Stimulated activated naive CD8-positive, alpha-beta T cell treated with anti-CD3 and anti-CD28 coated beads, Interleukin-15, Interleukin-2, amounts not matched to agents 100 ng/mL and 50 ng/mL, for 24 hours (primary cell): Measurements from ENCODE around the gene PLCL1.

Source experiments
- H3K27ac Mint-ChIP-seq: one replicate; pipeline ENCODE4 v1.8.0; 2021; ENCODE audit warnings: mild to moderate bottlenecking, mixed read lengths
- H3K27me3 Mint-ChIP-seq: one replicate; pipeline ENCODE4 v1.8.0; 2021; ENCODE audit warnings: mixed read lengths
- H3K36me3 Mint-ChIP-seq: one replicate; pipeline ENCODE4 v1.8.0; 2021; ENCODE audit warnings: low read depth, mixed read lengths
- H3K4me1 Mint-ChIP-seq: one replicate; pipeline ENCODE4 v1.8.0; 2021; ENCODE audit warnings: low read depth, mixed read lengths
- H3K4me3 Mint-ChIP-seq: one replicate; pipeline ENCODE4 v1.8.0; 2021; ENCODE audit warnings: mild to moderate bottlenecking, mixed read lengths
- H3K9me3 Mint-ChIP-seq: one replicate; pipeline ENCODE4 v1.8.0; 2021; ENCODE audit warnings: mixed read lengths

Gene PLCL1

GRCh38 chr2:198052741-198053140, 248.3 kb downstream of the PLCL1 start:
- no peaks in the 10 kb centered on the region for H3K27me3 Mint-ChIP-seq
- no peak overlapping the region for H3K4me3 Mint-ChIP-seq
- no peaks in the 10 kb centered on the region for H3K36me3 Mint-ChIP-seq
- H3K9me3 Mint-ChIP-seq: peaks cover under 1% of the 10 kb centered on the region
- peaks cover 5% of the 10 kb centered on the region for H3K4me1 Mint-ChIP-seq
- no peak overlapping the region for H3K27ac Mint-ChIP-seq

GRCh38 chr2:198053148-198053547, 248.8 kb downstream of the PLCL1 start:
- no peak overlapping the region for H3K4me3 Mint-ChIP-seq
- no peaks in the 10 kb centered on the region for H3K27me3 Mint-ChIP-seq
- H3K4me1 Mint-ChIP-seq: peaks cover 3% of the 10 kb centered on the region
- no peaks in the 10 kb centered on the region for H3K9me3 Mint-ChIP-seq
- no peaks in the 10 kb centered on the region for H3K36me3 Mint-ChIP-seq
- no peak overlapping the region for H3K27ac Mint-ChIP-seq

GRCh38 chr2:198053776-198054175, 249.4 kb downstream of the PLCL1 start:
- Mint-ChIP-seq H3K27ac (no peak overlapping the region), H3K27me3 (no peaks in the 10 kb centered on the region), H3K4me3 (no peak overlapping the region), H3K4me1 (no peaks in the 10 kb centered on the region), H3K36me3 (no peaks in the 10 kb centered on the region), H3K9me3 (no peaks in the 10 kb centered on the region)

- H3K27me3 Mint-ChIP-seq: no peaks in the 10 kb centered on the region
- no peaks in the 10 kb centered on the region for H3K4me1 Mint-ChIP-seq
- H3K9me3 Mint-ChIP-seq: no peaks in the 10 kb centered on the region
- H3K27ac Mint-ChIP-seq: no peak overlapping the region
- no peaks in the 10 kb centered on the region for H3K36me3 Mint-ChIP-seq
- no peak overlapping the region for H3K4me3 Mint-ChIP-seq
Measured at GRCh38 chr2:198054299-198054698, 249.9 kb downstream of the PLCL1 start.

GRCh38 chr2:198055716-198056115, 251.3 kb downstream of the PLCL1 start:
- H3K4me1 Mint-ChIP-seq: no peaks in the 10 kb centered on the region
- H3K36me3 Mint-ChIP-seq: no peaks in the 10 kb centered on the region
- H3K9me3 Mint-ChIP-seq: no peaks in the 10 kb centered on the region
- H3K27ac Mint-ChIP-seq: no peak overlapping the region
- no peaks in the 10 kb centered on the region for H3K27me3 Mint-ChIP-seq
- H3K4me3 Mint-ChIP-seq: no peak overlapping the region

- Mint-ChIP-seq H3K4me3 (no peak overlapping the region), H3K27ac (no peak overlapping the region), H3K9me3 (no peaks in the 10 kb centered on the region), H3K4me1 (no peaks in the 10 kb centered on the region), H3K36me3 (no peaks in the 10 kb centered on the region), H3K27me3 (no peaks in the 10 kb centered on the region)
Measured at GRCh38 chr2:198056836-198057235, 252.4 kb downstream of the PLCL1 start.

GRCh38 chr2:198059800-198060199, 255.4 kb downstream of the PLCL1 start:
- no peak overlapping the region for H3K27ac Mint-ChIP-seq
- no peaks in the 10 kb centered on the region for H3K9me3 Mint-ChIP-seq
- no peaks in the 10 kb centered on the region for H3K36me3 Mint-ChIP-seq
- H3K4me3 Mint-ChIP-seq: no peak overlapping the region
- no peaks in the 10 kb centered on the region for H3K27me3 Mint-ChIP-seq
- H3K4me1 Mint-ChIP-seq: peaks cover 8% of the 10 kb centered on the region

GRCh38 chr2:198060277-198060676, 255.9 kb downstream of the PLCL1 start:
- no peak overlapping the region for H3K27ac Mint-ChIP-seq
- H3K36me3 Mint-ChIP-seq: no peaks in the 10 kb centered on the region
- H3K4me3 Mint-ChIP-seq: no peak overlapping the region
- no peaks in the 10 kb centered on the region for H3K27me3 Mint-ChIP-seq
- H3K9me3 Mint-ChIP-seq: no peaks in the 10 kb centered on the region
- peaks cover 8% of the 10 kb centered on the region for H3K4me1 Mint-ChIP-seq

GRCh38 chr2:198062826-198063225, 258.4 kb downstream of the PLCL1 start:
- Mint-ChIP-seq H3K9me3 (no peaks in the 10 kb centered on the region), H3K4me1 (peaks cover 8% of the 10 kb centered on the region), H3K36me3 (no peaks in the 10 kb centered on the region), H3K27me3 (no peaks in the 10 kb centered on the region), H3K27ac (no peak overlapping the region), H3K4me3 (no peak overlapping the region)

- Mint-ChIP-seq H3K27me3 (no peaks in the 10 kb centered on the region), H3K4me1 (peaks cover 8% of the 10 kb centered on the region), H3K36me3 (no peaks in the 10 kb centered on the region), H3K27ac (no peak overlapping the region), H3K9me3 (no peaks in the 10 kb centered on the region), H3K4me3 (no peak overlapping the region)
Measured at GRCh38 chr2:198063242-198063641, 258.8 kb downstream of the PLCL1 start.

GRCh38 chr2:198065322-198065721, 260.9 kb downstream of the PLCL1 start:
- Mint-ChIP-seq H3K9me3 (no peaks in the 10 kb centered on the region), H3K4me1 (peaks cover 8% of the 10 kb centered on the region), H3K27me3 (no peaks in the 10 kb centered on the region), H3K4me3 (no peak overlapping the region), H3K27ac (no peak overlapping the region), H3K36me3 (no peaks in the 10 kb centered on the region)

- no peak overlapping the region for H3K4me3 Mint-ChIP-seq
- no peaks in the 10 kb centered on the region for H3K27me3 Mint-ChIP-seq
- H3K4me1 Mint-ChIP-seq: peaks cover 8% of the 10 kb centered on the region
- H3K27ac Mint-ChIP-seq: no peak overlapping the region
- H3K9me3 Mint-ChIP-seq: no peaks in the 10 kb centered on the region
- no peaks in the 10 kb centered on the region for H3K36me3 Mint-ChIP-seq
Measured at GRCh38 chr2:198066597-198066996, 262.2 kb downstream of the PLCL1 start.

- H3K27me3 Mint-ChIP-seq: no peaks in the 10 kb centered on the region
- H3K4me1 Mint-ChIP-seq: no peaks in the 10 kb centered on the region
- no peaks in the 10 kb centered on the region for H3K9me3 Mint-ChIP-seq
- H3K36me3 Mint-ChIP-seq: no peaks in the 10 kb centered on the region
- no peak overlapping the region for H3K27ac Mint-ChIP-seq
- H3K4me3 Mint-ChIP-seq: no peak overlapping the region
Measured at GRCh38 chr2:198072655-198073054, 268.3 kb downstream of the PLCL1 start.

GRCh38 chr2:198073253-198073652, 268.9 kb downstream of the PLCL1 start:
- no peak overlapping the region for H3K27ac Mint-ChIP-seq
- H3K36me3 Mint-ChIP-seq: no peaks in the 10 kb centered on the region
- H3K4me1 Mint-ChIP-seq: no peaks in the 10 kb centered on the region
- no peaks in the 10 kb centered on the region for H3K9me3 Mint-ChIP-seq
- no peak overlapping the region for H3K4me3 Mint-ChIP-seq
- H3K27me3 Mint-ChIP-seq: no peaks in the 10 kb centered on the region

GRCh38 chr2:198077477-198077876, 273.1 kb downstream of the PLCL1 start:
- Mint-ChIP-seq H3K36me3 (no peaks in the 10 kb centered on the region), H3K4me1 (no peaks in the 10 kb centered on the region), H3K4me3 (no peak overlapping the region), H3K9me3 (no peaks in the 10 kb centered on the region), H3K27me3 (no peaks in the 10 kb centered on the region), H3K27ac (no peak overlapping the region)

GRCh38 chr2:198080879-198081765, 276.7 kb downstream of the PLCL1 start:
- H3K4me1 Mint-ChIP-seq: no peaks in the 10 kb centered on the region
- peaks cover 10% of the 10 kb centered on the region for H3K36me3 Mint-ChIP-seq
- H3K27ac Mint-ChIP-seq: no peak overlapping the region
- no peaks in the 10 kb centered on the region for H3K9me3 Mint-ChIP-seq
- H3K4me3 Mint-ChIP-seq: no peak overlapping the region
- no peaks in the 10 kb centered on the region for H3K27me3 Mint-ChIP-seq
